ENCODE data around the gene ANKRD39. TPM values are rescaled to one million over a fixed set of nuclear protein-coding genes. Genes with fewer than 3 reads are reported as not detected.

Gene ANKRD39
- total and polyA plus RNA-seq, 2 donors (not counting 1 experiment from before 2014, with no cell fraction given): 14.8 to 19.3 TPM

GRCh38 chr2:96848264-96848663, 9.6 kb downstream of the ANKRD39 start:
- Histone ChIP-seq H3K27me3 (replicated peaks in 1 of 4; ENCODE audit: control extremely low read depth in 1 of 4, control insufficient read depth in 3 of 4, insufficient read depth in 4 of 4, low read length in 3 of 4) (no peaks in the 10 kb centered on the region), H3K4me3 (ENCODE audit: control extremely low read depth in 1 of 5, extremely low read depth in 1 of 5, insufficient read depth in 1 of 5, low read depth in 2 of 5, low read length in 4 of 5) (no peak overlapping the region), H3K4me1 (ENCODE audit: control insufficient read depth in 2 of 2, insufficient read depth in 2 of 2, low read length in 2 of 2) (no peaks in the 10 kb centered on the region), H3K27ac (ENCODE audit: low read length in 2 of 2) (no peak overlapping the region), H2AFZ (ENCODE audit: insufficient read depth, low read depth, low read length, poor library complexity, severe bottlenecking) (no peak overlapping the region), H3K4me2 (replicated peaks; ENCODE audit: low read depth, low read length, poor library complexity, severe bottlenecking) (no peak overlapping the region), H3K79me2 (ENCODE audit: control insufficient read depth, insufficient read depth, low read length) (no peaks in the 10 kb centered on the region), H4K20me1 (ENCODE audit: control insufficient read depth, insufficient read depth, low read length, poor library complexity, severe bottlenecking) (no peaks in the 10 kb centered on the region), H3K36me3 (replicated peaks in 1 of 2; ENCODE audit: control extremely low read depth in 1 of 2, control insufficient read depth in 1 of 2, extremely low read depth in 1 of 2, insufficient read depth in 2 of 2, low read length in 1 of 2) (peaks cover 2 to 46% of the 10 kb centered on the region in 2 experiments), H3K9ac (ENCODE audit: low read length) (no peak overlapping the region), H3K9me3 (ENCODE audit: control extremely low read depth in 1 of 3, control insufficient read depth in 2 of 3, insufficient read depth in 1 of 3, low read length in 2 of 3) (no peaks in the 10 kb centered on the region)
- Mint-ChIP-seq H3K4me3 (no peak overlapping the region), H3K4me1 (peaks cover 2% of the 10 kb centered on the region), H3K27me3 (no peaks in the 10 kb centered on the region), H3K27ac (peak overlapping the region; percentile 46), H3K9me3 (ENCODE audit: insufficient read depth) (no peaks in the 10 kb centered on the region)
- no peak for ATAC-seq (ENCODE audit: low read depth)
- POLR2A ChIA-PET: no interaction called here
- CTCF ChIA-PET: no interaction called here
- DNase-seq: no peak
- intact Hi-C loops (cut with micrococcal nuclease): no loop called here
- 99% methylated on average over 8 of the region's 9 CpGs for WGBS (ENCODE audit: insufficient coverage)
- TF ChIP-seq EZH2 (IDR thresholded peaks at IDR 0.05; ENCODE audit: borderline replicate concordance, insufficient read depth, low read depth, low read length, poor library complexity, severe bottlenecking) (no peak), CTCF (IDR thresholded peaks at IDR 0.05) (no peak)

GRCh38 chr2:96847586-96847985, 10.2 kb downstream of the ANKRD39 start:
- Mint-ChIP-seq H3K27ac (no peak overlapping the region), H3K4me1 (peaks cover 4% of the 10 kb centered on the region), H3K27me3 (no peaks in the 10 kb centered on the region), H3K4me3 (no peak overlapping the region), H3K9me3 (ENCODE audit: insufficient read depth) (no peaks in the 10 kb centered on the region)
- ChIA-PET POLR2A (interaction anchor here (0.6 kb wide), 1 partner anchor 9 kb away, joined by 7 read pairs; no protein-coding TSS in a partner anchor), CTCF (interaction anchor here (0.5 kb wide), 1 partner anchor 44 kb away, joined by 4 read pairs; no protein-coding TSS in a partner anchor)
- Histone ChIP-seq H3K4me2 (replicated peaks; ENCODE audit: low read depth, low read length, poor library complexity, severe bottlenecking) (no peak overlapping the region), H3K79me2 (ENCODE audit: control insufficient read depth, insufficient read depth, low read length) (no peaks in the 10 kb centered on the region), H3K36me3 (replicated peaks in 1 of 2; ENCODE audit: control extremely low read depth in 1 of 2, control insufficient read depth in 1 of 2, extremely low read depth in 1 of 2, insufficient read depth in 2 of 2, low read length in 1 of 2) (peaks cover 0 to 39% of the 10 kb centered on the region in 2 experiments), H4K20me1 (ENCODE audit: control insufficient read depth, insufficient read depth, low read length, poor library complexity, severe bottlenecking) (no peaks in the 10 kb centered on the region), H3K27ac (ENCODE audit: low read length in 2 of 2) (no peak overlapping the region), H3K9me3 (ENCODE audit: control extremely low read depth in 1 of 3, control insufficient read depth in 2 of 3, insufficient read depth in 1 of 3, low read length in 2 of 3) (no peaks in the 10 kb centered on the region), H2AFZ (ENCODE audit: insufficient read depth, low read depth, low read length, poor library complexity, severe bottlenecking) (no peak overlapping the region), H3K4me3 (ENCODE audit: control extremely low read depth in 1 of 5, extremely low read depth in 1 of 5, insufficient read depth in 1 of 5, low read depth in 2 of 5, low read length in 4 of 5) (no peak overlapping the region), H3K4me1 (ENCODE audit: control insufficient read depth in 2 of 2, insufficient read depth in 2 of 2, low read length in 2 of 2) (no peaks in the 10 kb centered on the region), H3K9ac (ENCODE audit: low read length) (no peak overlapping the region), H3K27me3 (replicated peaks in 1 of 4; ENCODE audit: control extremely low read depth in 1 of 4, control insufficient read depth in 3 of 4, insufficient read depth in 4 of 4, low read length in 3 of 4) (no peaks in the 10 kb centered on the region)
- TF ChIP-seq EZH2 (IDR thresholded peaks at IDR 0.05; ENCODE audit: borderline replicate concordance, insufficient read depth, low read depth, low read length, poor library complexity, severe bottlenecking) (no peak), CTCF (IDR thresholded peaks at IDR 0.05) (no peak)
- ATAC-seq (ENCODE audit: low read depth) (no peak), DNase-seq (no peak)
- WGBS (ENCODE audit: insufficient coverage): 92% methylated on average over 5 of the region's 10 CpGs
- intact Hi-C loops (cut with micrococcal nuclease): no loop called here

All from B cell (primary cell).